GM21447 (cell line): Measurements from ENCODE around the gene SLC35F3.

Source experiments
- ATAC-seq: cut with Tn5 transposase; IDR thresholded peaks from one replicate; pipeline ENCODE4 v1.9.1; 2021; ENCODE audit not compliant: unreplicated experiment

The SLC35F3 gene

GRCh38 chr1:233971753-233972152, 67.3 kb downstream of the SLC35F3 start:
- no peak for ATAC-seq

DNA sequence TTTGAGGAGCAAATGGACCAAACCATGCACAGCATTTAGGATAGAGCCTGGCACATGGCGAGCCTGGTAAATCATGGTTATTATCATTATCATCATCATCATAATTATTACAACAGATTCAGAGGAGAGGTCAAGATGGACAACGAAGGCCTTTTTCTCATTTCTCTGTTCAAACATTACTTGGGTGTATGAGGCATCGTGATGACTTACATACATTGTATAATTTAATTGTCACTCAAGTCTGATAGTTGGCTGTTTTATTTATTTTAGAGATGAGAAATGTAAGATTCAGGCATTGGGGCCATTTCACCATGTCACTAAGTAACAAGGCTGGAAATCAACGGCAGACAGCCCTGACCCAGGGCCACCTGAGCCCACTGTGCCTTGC, 68.1 kb downstream of the SLC35F3 start:
- no peak for ATAC-seq

DNA sequence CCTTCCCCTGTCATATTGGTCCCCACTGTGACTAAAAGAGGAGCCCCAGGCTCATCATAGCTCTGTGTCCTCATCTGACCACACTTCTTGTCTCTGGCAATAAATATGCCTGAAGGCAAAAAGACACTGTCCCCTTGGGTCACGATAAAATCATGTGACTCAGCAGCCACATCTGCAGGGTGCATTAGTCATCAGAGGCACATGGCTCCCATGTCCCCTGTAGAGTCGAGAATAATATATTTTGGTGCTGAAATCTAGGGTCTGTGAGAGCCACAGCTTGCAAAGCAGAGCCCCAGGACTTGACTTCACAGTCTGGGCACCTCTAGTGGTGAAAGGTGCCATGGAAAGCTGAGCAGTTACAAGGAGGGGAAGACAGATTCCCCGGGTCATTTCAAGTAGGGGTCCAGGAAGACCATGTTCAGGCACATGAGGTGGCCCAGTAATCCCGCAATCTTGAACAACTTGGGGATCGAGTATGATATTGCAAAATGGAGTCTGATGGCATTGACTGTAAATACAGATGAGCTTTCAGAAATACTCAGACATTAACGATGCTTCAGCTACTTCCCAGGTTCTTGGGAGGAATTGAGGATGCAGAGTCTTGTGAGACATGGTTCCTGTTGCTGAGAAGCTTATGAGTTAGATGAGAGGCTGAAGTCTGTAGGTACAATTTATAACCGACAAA, 68.6 kb downstream of the SLC35F3 start:
- ATAC-seq: no peak

DNA sequence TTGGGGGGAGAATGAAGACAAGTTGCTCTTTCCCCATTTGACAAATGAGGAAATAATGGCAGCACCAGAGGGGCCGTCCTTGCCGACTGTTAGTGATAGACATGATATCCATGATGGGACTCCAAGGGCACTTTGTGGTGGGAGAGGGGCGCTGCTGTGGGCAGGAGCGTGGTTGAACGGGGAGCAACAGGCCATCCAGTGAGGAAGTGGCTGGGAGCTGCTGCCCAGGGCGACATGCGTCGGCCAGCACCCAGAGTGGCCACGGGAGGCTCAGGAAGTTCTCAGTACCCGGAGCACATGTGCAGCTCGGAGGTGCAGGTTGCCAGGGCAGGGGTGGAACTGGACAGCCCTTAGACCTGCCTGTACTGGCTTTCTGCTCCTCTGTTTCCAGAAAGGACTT, 71.0 kb downstream of the SLC35F3 start:
- ATAC-seq: no peak

DNA sequence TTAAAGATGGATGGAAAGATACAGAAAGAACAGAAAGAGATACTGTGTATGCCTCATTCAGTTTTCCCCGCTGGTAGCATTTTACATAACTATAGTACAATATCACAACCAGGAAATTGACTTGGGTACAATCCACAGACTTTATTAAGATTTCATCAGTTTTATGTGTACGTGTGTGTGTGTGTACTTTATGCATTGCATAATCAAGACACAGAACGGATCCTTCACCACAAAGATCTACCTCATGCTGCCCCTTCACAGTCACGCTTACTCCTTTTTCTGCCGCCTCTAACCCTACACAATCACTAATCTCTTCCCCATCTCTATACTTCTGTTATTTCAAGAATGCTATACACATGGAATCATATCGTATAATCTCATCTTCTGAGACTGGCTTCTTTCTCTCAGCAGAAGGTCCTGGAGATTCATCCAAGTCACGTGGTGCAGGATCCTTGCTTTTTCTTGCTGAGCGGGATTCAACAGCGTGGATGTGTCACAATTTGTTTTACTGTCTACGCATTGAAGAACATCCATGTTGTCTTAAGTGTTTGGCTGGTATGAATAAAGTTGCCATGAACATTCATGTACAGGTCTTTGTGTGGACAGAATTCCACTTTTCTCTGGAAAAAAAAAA, 76.7 kb downstream of the SLC35F3 start:
- no peak for ATAC-seq

DNA sequence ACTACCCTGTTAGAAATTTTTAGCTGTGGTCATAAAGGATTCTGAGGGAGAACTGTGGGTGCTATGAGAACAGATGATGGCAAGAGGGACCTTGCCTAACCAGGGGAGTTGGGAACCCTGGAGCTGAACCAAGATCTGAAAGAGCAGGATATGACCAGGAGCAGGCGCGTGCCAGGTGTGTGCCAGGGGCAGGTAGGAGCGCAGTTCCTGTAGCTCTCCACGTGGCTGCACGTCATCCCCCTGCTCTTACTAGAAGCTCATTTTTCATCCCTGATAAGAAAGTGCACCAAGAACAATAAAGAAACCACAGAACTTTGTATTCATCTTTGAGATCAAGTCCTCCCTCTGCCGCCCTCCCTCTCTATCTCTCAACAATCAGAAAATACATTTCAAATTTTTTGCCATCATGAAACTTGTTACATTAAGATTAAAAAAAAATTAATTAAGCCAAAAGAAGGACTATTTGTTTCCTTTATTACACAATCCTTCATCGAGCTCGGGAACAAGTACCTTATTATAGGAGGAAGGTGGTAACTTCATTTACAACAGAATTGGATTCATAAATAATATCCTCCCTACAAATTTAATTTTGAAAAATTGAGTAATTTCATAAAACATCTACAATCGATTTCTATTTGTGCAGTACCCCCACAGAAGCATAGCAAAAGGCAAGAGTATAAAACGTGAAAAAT, 78.5 kb downstream of the SLC35F3 start:
- ATAC-seq: no peak

DNA sequence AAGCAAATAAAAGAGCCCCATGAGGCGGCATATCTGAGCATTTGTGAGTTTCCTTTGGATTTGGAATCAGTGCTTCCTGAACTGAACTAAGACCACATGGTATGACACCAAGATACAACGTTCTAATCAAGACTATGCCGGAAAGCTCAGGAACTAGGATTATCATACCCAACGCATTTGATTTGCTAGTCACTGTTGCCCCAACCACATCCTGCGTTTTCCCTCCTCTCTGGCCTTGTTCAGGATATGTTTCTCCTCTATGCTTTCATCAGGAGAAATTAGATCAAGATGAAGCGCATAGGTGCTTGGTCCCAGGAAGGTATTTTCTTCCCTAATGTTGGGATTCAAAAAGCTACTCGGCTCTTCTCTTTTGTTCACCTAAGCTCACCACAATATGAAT, 79.3 kb downstream of the SLC35F3 start:
- no peak for ATAC-seq

GRCh38 chr1:233988963-233989696, 84.7 kb downstream of the SLC35F3 start:
- ATAC-seq: no peak

- ATAC-seq: no peak
These were observed 86.0 kb downstream of the SLC35F3 start for GRCh38 chr1:233990486-233990885.

DNA sequence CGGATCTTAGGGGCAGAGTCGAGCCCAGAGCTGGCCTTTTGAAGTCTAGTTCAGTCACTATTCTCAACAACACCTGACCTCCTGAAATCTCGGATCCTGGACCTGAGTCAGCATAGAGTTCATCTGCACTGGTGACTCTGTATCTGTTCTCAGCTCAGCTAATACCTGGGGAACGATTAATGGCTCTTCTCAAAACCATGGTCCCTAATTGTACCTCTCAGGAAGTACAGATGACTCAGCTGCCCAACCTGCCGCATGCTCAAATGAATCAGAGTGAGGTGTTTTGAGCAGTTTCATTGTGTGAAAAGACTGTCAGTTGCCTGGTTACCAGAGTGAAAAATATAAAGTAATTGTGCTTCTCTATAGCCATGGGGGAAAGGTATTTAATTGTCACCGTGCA, 89.2 kb downstream of the SLC35F3 start:
- no peak for ATAC-seq

- no peak for ATAC-seq
These were observed 89.6 kb downstream of the SLC35F3 start for GRCh38 chr1:233994112-233994511.

DNA sequence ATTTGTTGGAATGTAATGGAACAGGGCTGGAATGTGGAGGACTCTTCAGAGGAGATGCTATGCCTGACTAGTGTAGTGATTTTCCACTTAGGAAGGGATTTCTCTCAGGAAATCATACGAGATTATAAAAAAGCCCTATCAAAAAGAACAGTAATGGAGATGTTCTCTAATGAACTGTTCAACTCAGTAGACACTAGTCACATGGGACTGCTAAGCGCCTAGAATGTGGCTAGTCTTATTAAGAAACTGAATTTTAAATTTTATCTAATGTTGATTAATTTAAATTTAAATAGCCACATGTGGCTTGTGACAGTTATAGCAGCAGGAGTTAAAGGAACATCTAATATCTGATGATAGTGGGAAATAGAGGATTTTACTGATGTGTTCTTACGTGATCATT, 94.0 kb downstream of the SLC35F3 start:
- no peak for ATAC-seq

DNA sequence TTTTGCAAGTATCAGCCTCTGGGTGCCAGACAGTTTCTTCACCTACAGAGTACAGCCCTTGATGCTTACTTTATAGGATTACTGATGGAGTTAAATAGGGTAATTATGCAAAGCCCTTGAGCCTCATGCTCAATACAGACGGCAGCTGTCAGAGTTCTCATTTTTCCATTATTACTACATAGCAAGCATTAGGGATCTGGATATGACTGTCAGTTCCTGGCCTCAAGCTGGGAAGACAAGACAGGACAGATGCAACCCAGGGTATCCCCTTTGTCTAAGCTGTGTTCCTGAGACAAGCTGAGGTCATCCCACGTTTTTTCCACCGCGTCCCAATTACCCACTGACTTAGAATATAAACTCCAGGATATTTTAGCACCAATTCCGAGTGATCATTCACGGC, 94.4 kb downstream of the SLC35F3 start:
- ATAC-seq: no peak

- ATAC-seq: no peak
These were observed 96.1 kb downstream of the SLC35F3 start for GRCh38 chr1:234000557-234001041.

GRCh38 chr1:234001817-234002216, 97.3 kb downstream of the SLC35F3 start:
- no peak for ATAC-seq

GRCh38 chr1:234004591-234004990, 100.1 kb downstream of the SLC35F3 start:
- no peak for ATAC-seq

GRCh38 chr1:234007684-234008083, 103.2 kb downstream of the SLC35F3 start:
- ATAC-seq: no peak

- ATAC-seq: no peak
These were observed 104.1 kb downstream of the SLC35F3 start for GRCh38 chr1:234008591-234008990.

- ATAC-seq: no peak
These were observed 105.2 kb downstream of the SLC35F3 start for GRCh38 chr1:234009668-234010067.

GRCh38 chr1:234014208-234014607, 109.7 kb downstream of the SLC35F3 start:
- no peak for ATAC-seq

DNA sequence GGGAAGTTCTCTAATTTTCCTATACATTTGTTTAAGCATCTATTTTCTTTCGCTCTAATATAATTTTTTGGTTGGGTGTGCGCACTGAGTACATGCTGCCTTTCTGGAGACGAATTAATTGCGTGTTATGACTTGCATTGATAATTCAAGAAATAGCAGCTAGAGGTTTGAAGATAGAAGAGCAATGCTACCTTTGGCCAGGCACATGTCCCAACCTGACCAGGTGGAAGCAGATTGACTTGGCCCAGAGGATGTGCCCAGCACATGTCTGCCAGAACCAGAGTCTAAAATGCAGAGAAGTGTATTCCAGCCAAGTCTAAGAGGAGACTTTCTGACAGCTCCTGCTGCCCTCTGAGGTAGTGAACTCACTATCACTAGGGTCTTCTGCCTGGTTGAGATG, 114.3 kb downstream of the SLC35F3 start:
- no peak for ATAC-seq

DNA sequence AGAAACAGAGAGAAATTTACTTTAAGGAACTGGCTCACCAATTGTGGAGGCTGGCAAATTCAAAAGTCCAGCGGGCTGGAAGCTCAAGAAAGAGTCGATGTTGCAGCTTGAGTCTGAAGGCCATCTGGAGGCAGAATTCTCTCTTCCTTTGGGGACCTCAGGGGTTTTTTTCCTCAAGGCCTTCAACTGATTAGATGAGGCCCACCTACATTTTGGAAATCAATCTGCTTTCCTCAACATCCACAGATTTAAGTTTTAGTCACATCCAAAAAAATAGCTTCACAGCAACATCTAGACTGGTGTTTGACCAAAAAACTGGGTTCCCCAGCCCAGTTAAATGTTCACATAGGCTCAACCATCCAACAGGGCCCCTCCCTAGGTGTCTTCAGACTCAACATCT, 114.9 kb downstream of the SLC35F3 start:
- ATAC-seq: no peak
